OCI-LY1 (cell line): ENCODE data around the gene PID1.

ENCODE experiments used
- H2AFZ ChIP-seq: fragments of 200-600 bp; sonication (generic), shearing (Covaris generic); 2 replicates; pipeline ENCODE4 v1.6.0; 2014; ENCODE audit warnings: antibody characterized with exemption, mild to moderate bottlenecking, low read length
- H3F3A ChIP-seq: fragments of 200-600 bp; sonication (generic), shearing (Covaris generic); 2 replicates; pipeline ENCODE4 v1.6.0; 2014; ENCODE audit warnings: mild to moderate bottlenecking, antibody characterized with exemption, low read length, moderate library complexity; ENCODE audit not compliant: insufficient read depth
- H3K27ac ChIP-seq: fragments of 200-600 bp; sonication (generic); 2 replicates; pipeline ENCODE4 v1.5.1; 2014; ENCODE audit warnings: low read length, mixed run types, mild to moderate bottlenecking, low read depth; ENCODE audit not compliant: poor library complexity, severe bottlenecking
- H3K27me3 ChIP-seq: fragments of 200-600 bp; sonication (generic); 2 replicates; pipeline ENCODE4 v1.6.0; 2014; ENCODE audit warnings: antibody characterized with exemption, mild to moderate bottlenecking, low read length, moderate library complexity; ENCODE audit not compliant: insufficient read depth
- H3K36me3 ChIP-seq: fragments of 200-600 bp; sonication (generic); 2 replicates; pipeline ENCODE4 v1.6.1; 2014; ENCODE audit warnings: mild to moderate bottlenecking, antibody characterized with exemption, low read length, moderate library complexity, mixed read lengths; ENCODE audit not compliant: insufficient read depth
- H3K4me1 ChIP-seq: fragments of 200-600 bp; sonication (generic); 2 replicates; pipeline ENCODE4 v1.5.1; 2014; ENCODE audit warnings: mild to moderate bottlenecking, low read length, moderate library complexity; ENCODE audit not compliant: insufficient read depth, severe bottlenecking
- H3K4me2 ChIP-seq: fragments of 200-600 bp; sonication (generic), shearing (Covaris generic); 2 replicates; pipeline ENCODE4 v1.6.1; 2014; ENCODE audit warnings: low read length
- H3K4me3 ChIP-seq: fragments of 200-600 bp; sonication (generic); 2 replicates; pipeline ENCODE4 v1.5.1; 2014; ENCODE audit warnings: low read length, low read depth, mild to moderate bottlenecking, mixed read lengths; ENCODE audit not compliant: poor library complexity, severe bottlenecking
- H3K79me2 ChIP-seq: fragments of 200-600 bp; shearing (Covaris generic); 2 replicates; pipeline ENCODE4 v1.6.1; 2016; ENCODE audit warnings: mixed run types, low read length, mixed read lengths; ENCODE audit not compliant: insufficient read depth
- H3K9ac ChIP-seq: fragments of 200-600 bp; sonication (generic), shearing (Covaris generic); 2 replicates; pipeline ENCODE4 v1.6.1; 2014; ENCODE audit warnings: mild to moderate bottlenecking, low read length, mixed read lengths
- H3K9me2 ChIP-seq: fragments of 200-600 bp; sonication (generic), shearing (Covaris generic); 2 replicates; pipeline ENCODE4 v1.6.1; 2014; ENCODE audit warnings: low read depth, mild to moderate bottlenecking, low read length, mixed read lengths
- H3K9me3 ChIP-seq: fragments of 200-600 bp; shearing (Covaris generic); 2 replicates; pipeline ENCODE4 v1.6.1; 2014; ENCODE audit warnings: low read length, mixed read lengths
- H4K20me1 ChIP-seq: fragments of 200-600 bp; sonication (generic), shearing (Covaris generic); 2 replicates; pipeline ENCODE4 v1.6.0; 2016; ENCODE audit warnings: mild to moderate bottlenecking, low read length; ENCODE audit not compliant: insufficient read depth
- EZH2 ChIP-seq: fragments of 200-600 bp; sonication (generic), shearing (Covaris generic); IDR thresholded peaks from 2 replicates; pipeline ENCODE4 v1.8.0; 2017; ENCODE audit warnings: borderline replicate concordance, mixed run types, mild to moderate bottlenecking, antibody characterized with exemption, low read length, moderate library complexity, mixed read lengths
- TF ChIP-seq, protein P1 (sequence below): fragments of 200-600 bp; sonication (generic), shearing (Covaris generic); IDR thresholded peaks from 2 replicates; pipeline ENCODE4 v1.5.1; 2017; ENCODE audit warnings: mild to moderate bottlenecking, antibody characterized with exemption, low read length, moderate library complexity, mixed read lengths

The PID1 gene

GRCh38 chr2:229088966-229089700 lies 182.0 kb downstream of the PID1 start:
- no peak overlapping the region for H3K27ac ChIP-seq
- H3K4me2 ChIP-seq = no peak overlapping the region
- no peaks in the 10 kb centered on the region for H3K27me3 ChIP-seq
- no peaks in the 10 kb centered on the region for H3K79me2 ChIP-seq
- no peak overlapping the region for H3K9ac ChIP-seq
- H3K4me3 ChIP-seq = no peak overlapping the region
- no peaks in the 10 kb centered on the region for H3K4me1 ChIP-seq
- no peaks in the 10 kb centered on the region for H3K9me3 ChIP-seq
- H4K20me1 ChIP-seq = no peaks in the 10 kb centered on the region
- TF ChIP-seq EZH2 = no peak
- TF ChIP-seq, protein P1, sequence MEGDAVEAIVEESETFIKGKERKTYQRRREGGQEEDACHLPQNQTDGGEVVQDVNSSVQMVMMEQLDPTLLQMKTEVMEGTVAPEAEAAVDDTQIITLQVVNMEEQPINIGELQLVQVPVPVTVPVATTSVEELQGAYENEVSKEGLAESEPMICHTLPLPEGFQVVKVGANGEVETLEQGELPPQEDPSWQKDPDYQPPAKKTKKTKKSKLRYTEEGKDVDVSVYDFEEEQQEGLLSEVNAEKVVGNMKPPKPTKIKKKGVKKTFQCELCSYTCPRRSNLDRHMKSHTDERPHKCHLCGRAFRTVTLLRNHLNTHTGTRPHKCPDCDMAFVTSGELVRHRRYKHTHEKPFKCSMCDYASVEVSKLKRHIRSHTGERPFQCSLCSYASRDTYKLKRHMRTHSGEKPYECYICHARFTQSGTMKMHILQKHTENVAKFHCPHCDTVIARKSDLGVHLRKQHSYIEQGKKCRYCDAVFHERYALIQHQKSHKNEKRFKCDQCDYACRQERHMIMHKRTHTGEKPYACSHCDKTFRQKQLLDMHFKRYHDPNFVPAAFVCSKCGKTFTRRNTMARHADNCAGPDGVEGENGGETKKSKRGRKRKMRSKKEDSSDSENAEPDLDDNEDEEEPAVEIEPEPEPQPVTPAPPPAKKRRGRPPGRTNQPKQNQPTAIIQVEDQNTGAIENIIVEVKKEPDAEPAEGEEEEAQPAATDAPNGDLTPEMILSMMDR = no peak
- no peaks in the 10 kb centered on the region for H3K36me3 ChIP-seq
- H3K9me2 ChIP-seq = no peaks in the 10 kb centered on the region
- H3F3A ChIP-seq = no peaks in the 10 kb centered on the region
- no peak overlapping the region for H2AFZ ChIP-seq

DNA sequence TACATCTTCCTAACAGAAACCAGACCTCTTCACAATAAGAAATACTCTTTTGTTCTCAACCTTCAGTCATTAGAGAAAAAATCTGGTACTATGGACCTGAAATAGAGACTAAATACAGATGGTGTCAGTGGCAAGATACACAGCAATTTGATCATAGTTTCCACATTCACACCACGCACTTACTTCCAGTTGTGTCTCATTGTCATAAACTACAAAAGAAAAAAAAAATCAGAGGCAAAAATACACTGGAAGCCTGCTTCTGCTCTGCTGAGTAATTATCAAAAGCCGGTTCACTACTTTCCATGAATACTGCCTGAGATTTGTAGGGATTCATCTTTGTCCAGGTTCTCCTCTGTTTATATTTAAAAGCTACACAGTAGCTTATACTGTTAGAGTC lies 182.6 kb downstream of the PID1 start:
- no peak overlapping the region for H3K4me2 ChIP-seq
- no peak overlapping the region for H2AFZ ChIP-seq

DNA sequence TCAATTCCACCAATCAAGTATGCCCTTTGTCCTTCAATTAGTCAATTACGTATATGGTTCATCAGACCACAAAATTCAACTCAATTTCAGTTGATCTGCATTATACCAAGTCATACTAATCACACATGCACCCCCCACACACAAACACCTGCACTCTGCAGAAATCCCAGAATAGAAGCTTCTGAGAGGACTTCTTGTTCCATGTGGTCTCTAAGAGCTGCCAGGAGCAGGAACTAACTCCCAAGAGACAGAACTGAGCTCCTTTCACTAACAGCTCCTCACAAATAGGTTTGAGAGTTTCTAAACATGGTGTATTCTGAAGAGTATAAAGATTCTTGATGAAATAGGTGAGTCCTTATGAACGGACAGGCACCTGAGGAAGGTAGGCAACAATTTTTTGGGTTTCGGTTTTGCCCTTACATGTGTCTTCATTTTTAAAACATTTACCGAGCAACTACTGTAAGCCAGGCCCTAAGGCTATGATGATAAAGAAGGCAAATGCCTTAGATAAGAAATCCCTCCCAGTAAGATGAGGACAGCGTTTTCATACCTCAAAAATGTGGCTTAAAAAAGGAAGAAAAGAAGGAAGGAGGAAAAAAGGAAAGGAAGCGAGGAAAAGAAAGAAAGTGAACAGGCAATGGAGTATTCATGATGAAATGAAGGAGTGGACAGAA lies 183.1 kb downstream of the PID1 start:
- Histone ChIP-seq H3K36me3 (no peaks in the 10 kb centered on the region), H3K9me3 (no peaks in the 10 kb centered on the region), H2AFZ (no peak overlapping the region), H4K20me1 (no peaks in the 10 kb centered on the region), H3K4me2 (no peak overlapping the region), H3K4me1 (no peaks in the 10 kb centered on the region), H3K27me3 (no peaks in the 10 kb centered on the region), H3K9ac (no peak overlapping the region), H3K9me2 (no peaks in the 10 kb centered on the region), H3F3A (no peaks in the 10 kb centered on the region), H3K4me3 (no peak overlapping the region), H3K27ac (no peak overlapping the region), H3K79me2 (no peaks in the 10 kb centered on the region)
- TF ChIP-seq, protein P1 = no peak
- TF ChIP-seq EZH2 = no peak

More for the DNA sequence above, 182.6 kb downstream of the PID1 start:
- Histone ChIP-seq H4K20me1 (no peaks in the 10 kb centered on the region), H3K9ac (no peak overlapping the region), H3K27ac (no peak overlapping the region), H3K4me3 (no peak overlapping the region), H3K36me3 (no peaks in the 10 kb centered on the region), H3K9me2 (no peaks in the 10 kb centered on the region), H3K4me1 (no peaks in the 10 kb centered on the region), H3F3A (no peaks in the 10 kb centered on the region), H3K79me2 (no peaks in the 10 kb centered on the region), H3K9me3 (no peaks in the 10 kb centered on the region), H3K27me3 (no peaks in the 10 kb centered on the region)
- no peak for TF ChIP-seq EZH2
- TF ChIP-seq, protein P1 = no peak
